Melanocyte of skin (primary cell): Measurements from ENCODE around the gene AQP4. TPM values are rescaled to one million over a fixed set of nuclear protein-coding genes. Genes with fewer than 3 reads are reported as not detected.

Experiments
- total RNA-seq, 2 donors: library from RNA; depleted of rRNA; stranded (reverse); fragments of >200 nt; gene quantifications; 2 replicates each; pipeline ENCODE4 v1.2.3, GENCODE V29; 2012

Gene AQP4
- under 1 TPM in 1 of 2 donors, not detected in 1; under 0.01 TPM for total RNA-seq

GRCh38 chr18:26865557-26865956, at the start of gene AQP4:
TSS of gene AQP4 (minus strand) at chr18:26865707. CDS start at chr18:26865689, 18 bp downstream.

